Panc1 (cell line): ENCODE results near the gene BCL11B. TPM values are rescaled to one million over a fixed set of nuclear protein-coding genes. Genes with fewer than 3 reads are reported as not detected.

Source experiments
- ATAC-seq: fragments of 200-7000 bp; cut with Tn5 transposase; 2 replicates; pipeline ENCODE4 v1.9.1; 2020; ENCODE audit warnings: mild to moderate bottlenecking, moderate library complexity
- BruUV-seq: library from RNA; stranded (reverse); fragments of 400-500 nt; replicated peaks from 2 replicates; lab custom pipeline; 2021; lab: Mats Ljungman, UMichigan
- CTCF ChIA-PET: fragments of 300-600 bp; sonication (Branson Sonifier 250); formaldehyde crosslinking; loops from one replicate; lab custom pipeline; 2022; ENCODE audit warnings: antibody characterized with exemption; lab: Charles Lee
- POLR2A ChIA-PET: fragments of 300-600 bp; sonication (Branson Sonifier 250); formaldehyde crosslinking; loops from one replicate; lab custom pipeline; 2022; ENCODE audit warnings: antibody characterized with exemption; lab: Charles Lee
- DNase-seq: peaks from one replicate; pipeline ENCODE4 v3.0.0-alpha.2; 2010; ENCODE audit warnings: low read depth, low spot score
- H3K27ac ChIP-seq: 2 replicates; pipeline ENCODE4 v1.5.1; 2011; ENCODE audit warnings: mild to moderate bottlenecking, low read length, inconsistent platforms
- H3K27me3 ChIP-seq: fragments of 200-500 bp; sonication (Bioruptor generic); 2 replicates; pipeline ENCODE4 v1.6.0; 2014; ENCODE audit warnings: low read length, inconsistent platforms; ENCODE audit not compliant: control insufficient read depth, insufficient read depth
- H3K36me3 ChIP-seq: fragments of 200-500 bp; sonication (Bioruptor generic); 2 replicates; pipeline ENCODE4 v1.5.1; 2014; ENCODE audit warnings: inconsistent platforms, mild to moderate bottlenecking, low read length, moderate library complexity; ENCODE audit not compliant: control insufficient read depth, insufficient read depth
- H3K4me1 ChIP-seq: 2 replicates; pipeline ENCODE4 v1.5.1; 2011; ENCODE audit warnings: inconsistent platforms, mild to moderate bottlenecking, low read length, moderate library complexity; ENCODE audit not compliant: control insufficient read depth, insufficient read depth
- H3K4me3 ChIP-seq, 2 experiments: 2 replicates each; pipeline ENCODE4 v1.5.1; 2011 to 2012; ENCODE audit warnings: low read depth in 2 of 2, low read length in 2 of 2, mild to moderate bottlenecking in 2 of 2, inconsistent platforms in 1 of 2, moderate library complexity in 1 of 2
- H3K9me3 ChIP-seq: fragments of 200-500 bp; sonication (Bioruptor generic); 2 replicates; pipeline ENCODE4 v1.5.1; 2014; ENCODE audit warnings: low read depth, mild to moderate bottlenecking, inconsistent platforms, low read length, moderate library complexity; ENCODE audit not compliant: control insufficient read depth, insufficient read depth
- POLR2AphosphoS5 ChIP-seq: IDR thresholded peaks from 2 replicates; pipeline ENCODE4 v1.6.1; 2012; ENCODE audit warnings: mild to moderate bottlenecking, low read depth, low read length, moderate library complexity
- SIN3A ChIP-seq: IDR thresholded peaks from 2 replicates; pipeline ENCODE4 v1.6.1; 2012; ENCODE audit warnings: low read depth, mild to moderate bottlenecking, low read length, moderate library complexity, borderline replicate concordance; ENCODE audit not compliant: insufficient read depth
- TCF7L2 ChIP-seq: IDR thresholded peaks from 2 replicates; pipeline ENCODE4 v1.6.1; 2011; ENCODE audit warnings: mild to moderate bottlenecking, low read depth, low read length, inconsistent platforms
- in situ Hi-C: cut with HindIII; loops from 2 replicates; pipeline ENCODE4 v1.10.0; 2016; ENCODE audit warnings: low sequenced_read_pairs, low pct_unique_long_range_greater_than_20kb
- intact Hi-C: fragments of 100-400 bp; cut with micrococcal nuclease; formaldehyde crosslinking; loops from one replicate; pipeline ENCODE4 v1.10.0; 2022; ENCODE audit not compliant: unreplicated experiment
- total RNA-seq: library from RNA; stranded (reverse); gene quantifications from one replicate; pipeline ENCODE4 v1.2.1, GENCODE V29; 2021; ENCODE audit not compliant: unreplicated experiment
- TF ChIP-seq, protein P1 (sequence below): fragments of 450-650 bp; IDR thresholded peaks from 2 replicates; pipeline ENCODE4 v1.5.1; 2017; ENCODE audit warnings: mild to moderate bottlenecking
- TF ChIP-seq, protein P2 (sequence below), 2 experiments: IDR thresholded peaks; 2 replicates each; pipeline ENCODE4 v1.6.1; 2011 to 2012; ENCODE audit warnings: low read depth in 2 of 2, control low read depth in 1 of 2, low read length in 1 of 2, mild to moderate bottlenecking in 1 of 2, moderate library complexity in 1 of 2; ENCODE audit not compliant: insufficient read depth in 1 of 2

The BCL11B gene
- total RNA-seq, 1 experiment from 2014 or later: 0.23 TPM

DNA sequence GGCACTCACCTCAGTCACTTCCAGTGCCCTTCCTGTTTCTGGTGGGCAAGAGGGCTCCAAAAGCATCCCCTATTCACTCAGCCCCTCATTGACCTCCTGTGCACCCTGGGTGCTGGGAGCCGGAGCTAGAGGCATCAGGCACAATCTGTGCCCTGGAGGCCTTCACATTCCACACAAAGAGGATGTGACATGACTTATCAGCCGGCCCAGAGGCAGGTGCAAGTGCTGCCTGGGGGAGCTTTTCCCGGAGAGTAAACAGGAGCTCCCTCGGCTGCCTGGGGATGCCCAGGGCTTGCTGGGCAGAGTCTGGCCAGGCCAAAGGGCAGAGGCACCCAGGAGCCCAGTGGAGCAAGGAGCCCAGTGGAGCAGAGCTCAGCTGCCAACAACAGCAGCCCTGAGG is 64.5 kb downstream of the BCL11B start:
- no TSS peak for BruUV-seq
- ChIA-PET POLR2A (no interaction called here), CTCF (no interaction called here)
- TF ChIP-seq, protein P1, sequence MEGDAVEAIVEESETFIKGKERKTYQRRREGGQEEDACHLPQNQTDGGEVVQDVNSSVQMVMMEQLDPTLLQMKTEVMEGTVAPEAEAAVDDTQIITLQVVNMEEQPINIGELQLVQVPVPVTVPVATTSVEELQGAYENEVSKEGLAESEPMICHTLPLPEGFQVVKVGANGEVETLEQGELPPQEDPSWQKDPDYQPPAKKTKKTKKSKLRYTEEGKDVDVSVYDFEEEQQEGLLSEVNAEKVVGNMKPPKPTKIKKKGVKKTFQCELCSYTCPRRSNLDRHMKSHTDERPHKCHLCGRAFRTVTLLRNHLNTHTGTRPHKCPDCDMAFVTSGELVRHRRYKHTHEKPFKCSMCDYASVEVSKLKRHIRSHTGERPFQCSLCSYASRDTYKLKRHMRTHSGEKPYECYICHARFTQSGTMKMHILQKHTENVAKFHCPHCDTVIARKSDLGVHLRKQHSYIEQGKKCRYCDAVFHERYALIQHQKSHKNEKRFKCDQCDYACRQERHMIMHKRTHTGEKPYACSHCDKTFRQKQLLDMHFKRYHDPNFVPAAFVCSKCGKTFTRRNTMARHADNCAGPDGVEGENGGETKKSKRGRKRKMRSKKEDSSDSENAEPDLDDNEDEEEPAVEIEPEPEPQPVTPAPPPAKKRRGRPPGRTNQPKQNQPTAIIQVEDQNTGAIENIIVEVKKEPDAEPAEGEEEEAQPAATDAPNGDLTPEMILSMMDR: no peak
- no peak for TF ChIP-seq POLR2AphosphoS5
- TF ChIP-seq, protein P2, sequence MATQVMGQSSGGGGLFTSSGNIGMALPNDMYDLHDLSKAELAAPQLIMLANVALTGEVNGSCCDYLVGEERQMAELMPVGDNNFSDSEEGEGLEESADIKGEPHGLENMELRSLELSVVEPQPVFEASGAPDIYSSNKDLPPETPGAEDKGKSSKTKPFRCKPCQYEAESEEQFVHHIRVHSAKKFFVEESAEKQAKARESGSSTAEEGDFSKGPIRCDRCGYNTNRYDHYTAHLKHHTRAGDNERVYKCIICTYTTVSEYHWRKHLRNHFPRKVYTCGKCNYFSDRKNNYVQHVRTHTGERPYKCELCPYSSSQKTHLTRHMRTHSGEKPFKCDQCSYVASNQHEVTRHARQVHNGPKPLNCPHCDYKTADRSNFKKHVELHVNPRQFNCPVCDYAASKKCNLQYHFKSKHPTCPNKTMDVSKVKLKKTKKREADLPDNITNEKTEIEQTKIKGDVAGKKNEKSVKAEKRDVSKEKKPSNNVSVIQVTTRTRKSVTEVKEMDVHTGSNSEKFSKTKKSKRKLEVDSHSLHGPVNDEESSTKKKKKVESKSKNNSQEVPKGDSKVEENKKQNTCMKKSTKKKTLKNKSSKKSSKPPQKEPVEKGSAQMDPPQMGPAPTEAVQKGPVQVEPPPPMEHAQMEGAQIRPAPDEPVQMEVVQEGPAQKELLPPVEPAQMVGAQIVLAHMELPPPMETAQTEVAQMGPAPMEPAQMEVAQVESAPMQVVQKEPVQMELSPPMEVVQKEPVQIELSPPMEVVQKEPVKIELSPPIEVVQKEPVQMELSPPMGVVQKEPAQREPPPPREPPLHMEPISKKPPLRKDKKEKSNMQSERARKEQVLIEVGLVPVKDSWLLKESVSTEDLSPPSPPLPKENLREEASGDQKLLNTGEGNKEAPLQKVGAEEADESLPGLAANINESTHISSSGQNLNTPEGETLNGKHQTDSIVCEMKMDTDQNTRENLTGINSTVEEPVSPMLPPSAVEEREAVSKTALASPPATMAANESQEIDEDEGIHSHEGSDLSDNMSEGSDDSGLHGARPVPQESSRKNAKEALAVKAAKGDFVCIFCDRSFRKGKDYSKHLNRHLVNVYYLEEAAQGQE (IDR thresholded peaks at IDR 0.05; ENCODE audit: insufficient read depth in 1 of 2, low read depth in 2 of 2, low read length in 1 of 2): no peak
- no peak for TF ChIP-seq TCF7L2
- no peak for TF ChIP-seq SIN3A
- no peaks in the 10 kb centered on the region for H3K9me3 ChIP-seq
- ATAC-seq: no peak
- DNase-seq: no peak
- in situ Hi-C loops (no loop called here), intact Hi-C loops (no loop called here)
- no peaks in the 10 kb centered on the region for H3K36me3 ChIP-seq
- no peak overlapping the region for H3K4me3 ChIP-seq
- no peaks in the 10 kb centered on the region; the same call in 1 of the 2 replicates for H3K27me3 ChIP-seq
- H3K4me1 ChIP-seq: no peaks in the 10 kb centered on the region
- no peak overlapping the region for H3K27ac ChIP-seq

DNA sequence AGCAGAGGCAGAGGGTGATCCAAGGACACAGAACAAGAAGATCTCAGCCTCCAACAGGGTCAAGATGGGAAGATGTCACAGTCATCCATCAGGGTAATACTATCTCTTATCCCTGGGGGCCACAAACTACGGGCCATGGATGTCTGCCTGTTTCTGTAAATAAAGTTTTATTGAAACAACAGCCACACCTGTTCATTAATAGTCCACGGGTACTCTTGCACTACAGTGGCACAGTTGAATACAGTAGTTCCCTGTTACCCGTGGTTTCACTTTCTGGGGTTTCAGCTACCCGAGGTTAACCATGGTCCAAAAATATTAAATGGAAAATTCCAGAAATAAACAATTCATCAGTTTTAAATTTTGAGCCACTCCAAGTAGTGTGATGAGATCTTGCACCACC is 65.9 kb downstream of the BCL11B start:
- ChIA-PET CTCF (no interaction called here), POLR2A (no interaction called here)
- no peak overlapping the region for H3K4me3 ChIP-seq
- ATAC-seq (no peak), DNase-seq (no peak)
- no peak overlapping the region for H3K27ac ChIP-seq
- no peaks in the 10 kb centered on the region for H3K4me1 ChIP-seq
- TF ChIP-seq SIN3A (no peak), TCF7L2 (no peak), POLR2AphosphoS5 (no peak)
- TF ChIP-seq, protein P2 (IDR thresholded peaks at IDR 0.05; ENCODE audit: insufficient read depth in 1 of 2, low read depth in 2 of 2, low read length in 1 of 2): no peak
- TF ChIP-seq, protein P1: no peak
- BruUV-seq: no TSS peak
- no peaks in the 10 kb centered on the region; the same call in 1 of the 2 replicates for H3K27me3 ChIP-seq
- intact Hi-C loops: no loop called here
- H3K9me3 ChIP-seq: no peaks in the 10 kb centered on the region
- in situ Hi-C loops: no loop called here
- no peaks in the 10 kb centered on the region for H3K36me3 ChIP-seq
